ENCODE measurements around the gene ALPL.

DNA sequence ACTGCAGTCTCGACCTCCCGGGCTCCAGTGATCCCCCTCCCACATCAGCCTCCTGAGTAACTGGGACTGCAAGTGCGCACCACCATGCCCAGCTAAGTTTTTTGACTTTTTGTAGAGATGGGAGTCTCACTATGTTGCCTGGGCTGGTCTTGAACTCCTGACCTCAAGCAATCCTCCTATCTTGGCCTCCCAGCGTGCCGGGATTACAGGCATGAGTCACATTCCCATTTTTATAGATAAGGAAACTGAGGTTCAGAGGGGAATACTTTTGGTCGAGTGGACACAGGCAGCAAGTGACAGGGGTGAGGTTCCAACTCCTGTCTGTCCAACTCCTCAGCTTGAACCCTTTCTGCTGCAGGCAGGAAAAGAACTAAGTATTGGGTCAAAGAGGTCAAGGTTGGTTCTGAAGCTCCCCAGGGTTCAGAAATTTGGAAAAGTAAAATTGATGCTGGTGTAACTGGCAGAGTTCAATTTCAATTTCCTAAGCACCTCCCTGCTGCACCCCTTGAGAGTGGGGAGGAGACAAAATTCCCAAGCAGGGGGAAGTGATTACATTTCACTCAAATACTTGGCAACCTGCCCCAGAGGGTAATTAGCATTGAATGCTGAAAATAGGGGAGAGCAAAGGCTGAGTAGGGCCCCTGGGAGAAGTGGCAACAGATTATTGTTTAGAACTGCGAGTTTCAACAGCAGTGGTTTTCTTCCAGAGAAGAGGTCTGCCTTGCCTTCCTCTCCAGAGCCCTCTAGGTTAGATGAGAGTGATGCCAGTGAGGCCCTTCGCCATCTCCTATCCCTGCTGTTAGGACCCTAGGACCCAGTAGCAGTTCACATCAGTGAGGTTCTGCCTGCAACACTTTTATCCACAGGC is 17.5 kb upstream of the ALPL start:
- TF ChIP-seq, protein P1, sequence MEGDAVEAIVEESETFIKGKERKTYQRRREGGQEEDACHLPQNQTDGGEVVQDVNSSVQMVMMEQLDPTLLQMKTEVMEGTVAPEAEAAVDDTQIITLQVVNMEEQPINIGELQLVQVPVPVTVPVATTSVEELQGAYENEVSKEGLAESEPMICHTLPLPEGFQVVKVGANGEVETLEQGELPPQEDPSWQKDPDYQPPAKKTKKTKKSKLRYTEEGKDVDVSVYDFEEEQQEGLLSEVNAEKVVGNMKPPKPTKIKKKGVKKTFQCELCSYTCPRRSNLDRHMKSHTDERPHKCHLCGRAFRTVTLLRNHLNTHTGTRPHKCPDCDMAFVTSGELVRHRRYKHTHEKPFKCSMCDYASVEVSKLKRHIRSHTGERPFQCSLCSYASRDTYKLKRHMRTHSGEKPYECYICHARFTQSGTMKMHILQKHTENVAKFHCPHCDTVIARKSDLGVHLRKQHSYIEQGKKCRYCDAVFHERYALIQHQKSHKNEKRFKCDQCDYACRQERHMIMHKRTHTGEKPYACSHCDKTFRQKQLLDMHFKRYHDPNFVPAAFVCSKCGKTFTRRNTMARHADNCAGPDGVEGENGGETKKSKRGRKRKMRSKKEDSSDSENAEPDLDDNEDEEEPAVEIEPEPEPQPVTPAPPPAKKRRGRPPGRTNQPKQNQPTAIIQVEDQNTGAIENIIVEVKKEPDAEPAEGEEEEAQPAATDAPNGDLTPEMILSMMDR (IDR thresholded peaks at IDR 0.05) = no peak
- TF ChIP-seq POLR2A (IDR thresholded peaks at IDR 0.05) (no peak), POLR2AphosphoS5 (IDR thresholded peaks at IDR 0.05) (no peak)
